Measurements from ENCODE around the gene RHOT1. TPM values are rescaled to one million over a fixed set of nuclear protein-coding genes. Genes with fewer than 3 reads are reported as not detected.

Gene RHOT1
- total RNA-seq = 18.1 and 20.1 TPM in 2 replicates

GRCh38 chr17:32142038-32142856, at the start of gene RHOT1:
TSS of gene RHOT1 (plus strand) at chr17:32142502. CDS start at chr17:32142693, 191 bp downstream.

GRCh38 chr17:32265192-32265923, 123.1 kb downstream of the RHOT1 start, which contains the start of gene RHBDL3:
TSS of gene RHBDL3 (plus strand) at chr17:32265832. CDS start at chr17:32266190, 358 bp downstream.

Other genes with a start within 250 kb of the RHOT1 start
- 23.2 and 30.0 TPM in 2 replicates for gene UTP6, start 240.8 kb upstream of the RHOT1 start, total RNA-seq
- 13.7 and 15.6 TPM in 2 replicates for gene SUZ12, start 205.5 kb upstream of the RHOT1 start, total RNA-seq
- gene LRRC37B, start 135.1 kb upstream of the RHOT1 start, total RNA-seq = 5.8 and 8.8 TPM in 2 replicates
- under 0.01 and 0.07 TPM in 2 replicates for gene RHBDL3, start 123.3 kb downstream of the RHOT1 start, total RNA-seq
- gene C17orf75, start 199.7 kb downstream of the RHOT1 start, total RNA-seq = 10.0 and 10.7 TPM in 2 replicates
- 118 and 126 TPM in 2 replicates for gene ZNF207, start 207.7 kb downstream of the RHOT1 start, total RNA-seq